Measurements from ENCODE around the gene ASCL3.
"Not testable (repeated sequence)": the region's sequence is repeated elsewhere in the genome, so short reads cannot be mapped to it uniquely, and the experiment has no call there.

The ASCL3 gene

DNA sequence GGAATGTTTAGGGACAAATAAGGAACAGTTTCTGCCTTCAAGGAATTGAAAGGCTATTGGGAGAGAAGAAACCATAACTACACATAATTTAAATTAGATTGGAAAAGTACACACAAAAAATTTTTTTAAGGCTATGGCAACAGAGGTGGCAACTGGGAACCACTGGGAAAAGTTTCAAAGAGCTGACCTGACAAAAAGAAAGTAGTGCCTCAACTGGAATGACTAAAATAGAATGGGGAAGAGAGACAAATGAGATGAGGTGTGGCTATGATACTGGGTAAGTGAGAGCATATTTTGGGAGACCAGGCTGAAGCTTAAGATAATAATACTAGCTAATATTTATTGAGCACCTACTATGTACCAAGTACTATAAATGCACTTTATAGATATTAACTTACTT, 34.7 kb downstream of the ASCL3 start:
- no peak for DNase-seq

- DNase-seq = no peak
Measured at GRCh38 chr11:8907116-8907515, 35.7 kb downstream of the ASCL3 start.

GRCh38 chr11:8905528-8906165, 37.2 kb downstream of the ASCL3 start:
- DNase-seq = no peak

GRCh38 chr11:8899119-8899753, 43.6 kb downstream of the ASCL3 start:
- no peak for DNase-seq

DNA sequence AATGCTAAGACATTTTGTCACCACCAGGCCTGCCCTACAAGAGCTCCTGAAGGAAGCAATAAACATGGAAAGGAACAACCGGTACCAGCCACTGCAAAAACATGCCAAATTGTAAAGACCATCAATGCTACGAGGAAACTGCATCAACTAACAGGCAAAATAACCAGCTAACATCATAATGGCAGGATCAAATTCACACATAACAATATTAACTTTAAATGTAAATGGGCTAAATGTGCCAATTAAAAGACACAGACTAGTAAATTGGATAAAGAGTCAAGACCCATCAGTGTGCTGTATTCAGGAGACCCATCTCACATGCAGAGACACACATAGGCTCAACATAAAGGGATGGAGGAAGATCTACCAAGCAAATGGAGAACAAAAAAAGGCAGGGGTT, 51.6 kb downstream of the ASCL3 start:
- not testable (repeated sequence) for DNase-seq

All from NCI-H2081 treated with DMSO at 0.1 percent for 48 hours (cell line).